PC-3 (cell line): ENCODE results near the gene USP48. TPM values are rescaled to one million over a fixed set of nuclear protein-coding genes. Genes with fewer than 3 reads are reported as not detected.

ENCODE experiments used
- ATAC-seq: fragments of 200-7000 bp; cut with Tn5 transposase; 2 replicates; pipeline ENCODE4 v1.9.1; 2020; ENCODE audit warnings: mild to moderate bottlenecking, moderate library complexity
- BruUV-seq: library from RNA; stranded (reverse); fragments of 400-500 nt; replicated peaks from 2 replicates; lab custom pipeline; 2021; lab: Mats Ljungman, UMichigan
- CTCF ChIA-PET: fragments of 300-600 bp; sonication (Branson Sonifier 250); formaldehyde crosslinking; loops from one replicate; lab custom pipeline; 2022; ENCODE audit warnings: antibody characterized with exemption; lab: Charles Lee
- POLR2A ChIA-PET: fragments of 300-600 bp; sonication (Branson Sonifier 250); formaldehyde crosslinking; loops from one replicate; lab custom pipeline; 2022; ENCODE audit warnings: antibody characterized with exemption; ENCODE audit not compliant: unreplicated experiment; lab: Charles Lee
- DNase-seq: peaks from one replicate; pipeline ENCODE4 v3.0.0-alpha.2; 2015
- H2AFZ ChIP-seq: fragments of 300-600 bp; sonication (generic); 2 replicates; pipeline ENCODE4 v1.6.0; 2016; ENCODE audit warnings: antibody characterized with exemption, low read length
- H3F3A ChIP-seq: fragments of 300-600 bp; sonication (generic); one replicate; pipeline ENCODE4 v1.6.0; 2017; ENCODE audit warnings: antibody characterized with exemption, low read length, control low read depth, mild to moderate bottlenecking; ENCODE audit not compliant: unreplicated experiment
- H3K27ac ChIP-seq: fragments of 300-600 bp; sonication (generic); 2 replicates; pipeline ENCODE4 v1.5.1; 2016; ENCODE audit warnings: mild to moderate bottlenecking, low read length
- H3K27me3 ChIP-seq: fragments of 300-600 bp; sonication (generic); 2 replicates; pipeline ENCODE4 v1.6.1; 2016; ENCODE audit warnings: low read length, mixed read lengths
- H3K36me3 ChIP-seq: fragments of 300-600 bp; sonication (generic); 2 replicates; pipeline ENCODE4 v1.6.1; 2016; ENCODE audit warnings: low read depth, mixed run types, low read length, mixed read lengths
- H3K4me1 ChIP-seq: fragments of 300-600 bp; sonication (generic); 2 replicates; pipeline ENCODE4 v1.5.1; 2016; ENCODE audit warnings: low read length; ENCODE audit not compliant: insufficient read depth
- H3K4me2 ChIP-seq: fragments of 300-600 bp; sonication (generic); 2 replicates; pipeline ENCODE4 v1.6.0; 2016; ENCODE audit warnings: low read length
- H3K4me3 ChIP-seq: fragments of 300-600 bp; sonication (generic); 2 replicates; pipeline ENCODE4 v1.5.1; 2016; ENCODE audit warnings: mild to moderate bottlenecking, low read length, mixed read lengths
- H3K79me2 ChIP-seq: fragments of 300-600 bp; sonication (generic); 2 replicates; pipeline ENCODE4 v1.6.1; 2017; ENCODE audit warnings: low read length, mixed read lengths
- H3K9ac ChIP-seq: fragments of 300-600 bp; sonication (generic); 2 replicates; pipeline ENCODE4 v1.6.0; 2016; ENCODE audit warnings: mild to moderate bottlenecking, low read length
- H3K9me2 ChIP-seq: fragments of 300-600 bp; sonication (generic); replicated peaks from 2 replicates; pipeline ENCODE4 v1.6.1; 2016; ENCODE audit warnings: mixed run types, low read length, mixed read lengths
- H3K9me3 ChIP-seq: fragments of 300-600 bp; sonication (generic); 2 replicates; pipeline ENCODE4 v1.6.1; 2016; ENCODE audit warnings: low read length, mixed read lengths
- H4K20me1 ChIP-seq: fragments of 300-600 bp; sonication (generic); 2 replicates; pipeline ENCODE4 v1.6.1; 2016; ENCODE audit warnings: low read length, mixed read lengths
- CTCF ChIP-seq: fragments of 300-600 bp; sonication (generic); conservative IDR thresholded peaks from 2 replicates; pipeline ENCODE4 v1.5.1; 2017; ENCODE audit warnings: antibody characterized with exemption, low read depth, mild to moderate bottlenecking, low read length
- EZH2 ChIP-seq: fragments of 300-600 bp; sonication (generic); IDR thresholded peaks from one replicate; pipeline ENCODE4 v1.6.1; 2017; ENCODE audit warnings: antibody characterized with exemption, mild to moderate bottlenecking, low read length; ENCODE audit not compliant: unreplicated experiment
- EZH2phosphoT487 ChIP-seq: fragments of 300-600 bp; sonication (generic); IDR thresholded peaks from 2 replicates; pipeline ENCODE4 v1.6.1; 2018; ENCODE audit warnings: mild to moderate bottlenecking, antibody characterized with exemption, low read length, borderline replicate concordance
- intact Hi-C: fragments of 100-400 bp; cut with micrococcal nuclease; formaldehyde crosslinking; loops from 2 replicates; pipeline ENCODE4 v1.9.0; 2023
- total RNA-seq: library from RNA; depleted of rRNA; stranded (reverse); fragments of >200 nt; gene quantifications from 2 replicates; pipeline ENCODE4 v1.2.3, GENCODE V29; 2014

The USP48 gene
- total RNA-seq, 1 experiment from 2014 or later: 33.3 TPM

- no peaks in the 10 kb centered on the region for H3K9me2 ChIP-seq
- no peak overlapping the region for H3K4me2 ChIP-seq
- no TSS peak for BruUV-seq
- DNase-seq (no peak), ATAC-seq (no peak)
- intact Hi-C loops: no loop called here
- H3K9me3 ChIP-seq: no peaks in the 10 kb centered on the region
- no peak overlapping the region for H3K9ac ChIP-seq
- ChIA-PET CTCF (interaction anchor here (0.7 kb wide), 1 partner anchor 751 kb away, joined by 4 read pairs; no protein-coding TSS in a partner anchor), POLR2A (no interaction called here)
- no peaks in the 10 kb centered on the region for H3K79me2 ChIP-seq
- H4K20me1 ChIP-seq: no peaks in the 10 kb centered on the region
- no peak for TF ChIP-seq CTCF
- no peak for TF ChIP-seq EZH2
- no peak for TF ChIP-seq EZH2phosphoT487
- H3K27me3 ChIP-seq: peaks cover 21% of the 10 kb centered on the region
- no peaks in the 10 kb centered on the region for H3K36me3 ChIP-seq
- no peaks in the 10 kb centered on the region for H3F3A ChIP-seq
- no peak overlapping the region for H2AFZ ChIP-seq
- H3K27ac ChIP-seq: no peak overlapping the region
- no peak overlapping the region for H3K4me3 ChIP-seq
- H3K4me1 ChIP-seq: peaks cover 8% of the 10 kb centered on the region; the same call in 1 of the 2 replicates
Measured at GRCh38 chr1:21664806-21665588, 118.0 kb downstream of the USP48 start.

- Histone ChIP-seq H3K27me3 (peaks cover 18% of the 10 kb centered on the region), H4K20me1 (no peaks in the 10 kb centered on the region), H3K4me3 (no peak overlapping the region), H3K36me3 (no peaks in the 10 kb centered on the region), H3K9ac (no peak overlapping the region), H2AFZ (no peak overlapping the region), H3K9me3 (no peaks in the 10 kb centered on the region), H3K4me2 (no peak overlapping the region), H3F3A (no peaks in the 10 kb centered on the region), H3K4me1 (peaks cover 11% of the 10 kb centered on the region; the same call in 1 of the 2 replicates), H3K27ac (no peak overlapping the region), H3K79me2 (no peaks in the 10 kb centered on the region), H3K9me2 (no peaks in the 10 kb centered on the region)
- BruUV-seq: no TSS peak
- DNase-seq: no peak
- POLR2A ChIA-PET: no interaction called here
- CTCF ChIA-PET: interaction anchor here (0.7 kb wide), 1 partner anchor 752 kb away, joined by 4 read pairs; no protein-coding TSS in a partner anchor
- no peak for ATAC-seq
- TF ChIP-seq CTCF (no peak), EZH2phosphoT487 (no peak), EZH2 (no peak)
- intact Hi-C loops: no loop called here
Measured at GRCh38 chr1:21663951-21664805, 118.8 kb downstream of the USP48 start.
